Measurements from ENCODE around the gene WNT10A. TPM values are rescaled to one million over a fixed set of nuclear protein-coding genes. Genes with fewer than 3 reads are reported as not detected.

WNT10A gene
- polyA plus RNA-seq, 2 of the 4 experiments (the other 2 are of a cell fraction): not detected

DNA sequence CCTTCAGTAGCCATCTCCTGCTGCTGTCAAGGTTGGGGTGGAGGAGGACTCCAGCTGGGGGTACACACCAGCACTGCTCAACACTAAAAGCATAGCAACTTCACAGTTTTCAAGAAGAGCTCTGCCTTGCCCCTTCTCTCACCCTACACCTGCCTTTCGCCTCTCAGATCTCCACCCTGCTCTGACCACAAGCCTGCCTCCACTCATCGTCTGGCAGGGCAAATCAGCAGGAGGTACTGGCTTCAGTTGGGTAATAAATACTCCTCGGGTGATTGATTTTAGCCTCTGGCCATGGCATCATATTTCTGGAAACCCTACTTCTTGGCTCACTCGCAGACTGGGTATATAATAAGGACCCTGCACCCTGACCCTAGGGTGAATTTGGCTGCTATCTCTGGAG, 46.0 kb upstream of the WNT10A start:
- no peak overlapping the region for H3K27ac ChIP-seq
- no peak for ATAC-seq
- no peak overlapping the region for H3K4me2 ChIP-seq
- no peak overlapping the region for H3K4me3 ChIP-seq
- no peak for FAIRE-seq
- TF ChIP-seq NR3C1 (IDR thresholded peaks at IDR 0.05): no peak
- TF ChIP-seq RAD21 (conservative IDR thresholded peaks at IDR 0.05 in 1 of 2, IDR thresholded peaks at IDR 0.05 in 1 of 2): no peak
- no peak for TF ChIP-seq KDM1A (IDR thresholded peaks at IDR 0.05; ENCODE audit: low read depth)
- no peak for TF ChIP-seq KDM5A (IDR thresholded peaks at IDR 0.05)
- no peak for TF ChIP-seq TFCP2L1 (CRISPR knock-in tag; IDR thresholded peaks at IDR 0.05)
- TF ChIP-seq RNF2 (IDR thresholded peaks at IDR 0.05; ENCODE audit: borderline replicate concordance, low read depth): no peak
- ChIA-PET CTCF (interaction anchor here (1.2 to 5.0 kb wide), 3 partner anchors 10 to 63 kb away, joined by 6 to 22 read pairs (median 8); no protein-coding TSS in a partner anchor), POLR2A (no interaction called here)
- whole genome bisulfite sequencing (ENCODE audit: missing lambda C conversion rate): 53% methylated on average over 4 of the region's 4 CpGs
- peaks cover 7% of the 10 kb centered on the region; the same call in 1 of the 3 replicates for H3K9me3 ChIP-seq
- peaks cover 8% of the 10 kb centered on the region; the same call in 2 of the 3 replicates for H3K4me1 ChIP-seq
- DNase-seq (ENCODE audit: low read depth in 1 of 2, low spot score in 1 of 2): no peak

DNA sequence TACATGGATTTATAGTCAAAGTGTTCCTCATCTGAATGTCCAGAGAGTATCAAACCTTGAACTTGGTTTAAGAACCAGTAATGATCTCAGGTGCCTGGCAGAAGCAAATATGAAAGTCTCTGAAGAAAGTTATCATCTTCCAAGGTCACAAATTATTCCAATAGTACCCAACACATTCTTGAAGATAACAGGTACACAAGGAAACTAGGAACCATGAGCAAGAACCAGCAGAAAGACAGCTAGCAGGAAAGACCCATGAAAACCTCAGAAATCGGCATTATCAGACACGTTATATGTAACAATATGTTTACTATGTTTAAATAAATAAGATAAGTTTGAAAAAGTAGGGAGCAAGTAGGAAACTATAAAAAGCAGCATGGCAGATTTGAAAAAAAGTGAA, 43.2 kb upstream of the WNT10A start:
- no peak for ATAC-seq
- WGBS (ENCODE audit: missing lambda C conversion rate): 68% methylated on average over 2 of the region's 2 CpGs
- H3K4me2 ChIP-seq: no peak overlapping the region
- ChIA-PET CTCF (interaction anchor here (0.8 to 3.8 kb wide), 5 partner anchors 10 to 150 kb away, joined by 3 to 24 read pairs (median 4); partner anchors contain the start of gene TTLL4), POLR2A (no interaction called here)
- DNase-seq (ENCODE audit: low read depth in 1 of 2, low spot score in 1 of 2): no peak
- H3K4me1 ChIP-seq: peaks cover 2% of the 10 kb centered on the region; the same call in 2 of the 3 replicates
- TF ChIP-seq RNF2 (IDR thresholded peaks at IDR 0.05; ENCODE audit: borderline replicate concordance, low read depth): no peak
- no peak for TF ChIP-seq JUNB (IDR thresholded peaks at IDR 0.05)
- no peak for TF ChIP-seq CTCF (IDR thresholded peaks at IDR 0.05)
- no peak for TF ChIP-seq CEBPB (IDR thresholded peaks at IDR 0.05)
- TF ChIP-seq CHD4 (IDR thresholded peaks at IDR 0.05; ENCODE audit: borderline replicate concordance): no peak
- TF ChIP-seq HOXB13 (CRISPR knock-in tag; IDR thresholded peaks at IDR 0.05; ENCODE audit: low read depth): no peak
- no peak for TF ChIP-seq MAX (IDR thresholded peaks at IDR 0.05)
- TF ChIP-seq KDM1A (IDR thresholded peaks at IDR 0.05; ENCODE audit: low read depth): no peak
- no peak for TF ChIP-seq RFX5 (IDR thresholded peaks at IDR 0.05)
- TF ChIP-seq JUN (IDR thresholded peaks at IDR 0.05): no peak
- no peak for TF ChIP-seq CHD2 (IDR thresholded peaks at IDR 0.05; ENCODE audit: low read length, partially characterized antibody)
- TF ChIP-seq TFCP2L1 (CRISPR knock-in tag; IDR thresholded peaks at IDR 0.05): no peak
- TF ChIP-seq HDAC2 (IDR thresholded peaks at IDR 0.05): no peak
- no peak for TF ChIP-seq ESRRA (IDR thresholded peaks at IDR 0.05; ENCODE audit: borderline replicate concordance, low read length)
- TF ChIP-seq CBX2 (IDR thresholded peaks at IDR 0.05; ENCODE audit: borderline replicate concordance, low read depth): no peak
- no peak for TF ChIP-seq NPAS2 (CRISPR knock-in tag; IDR thresholded peaks at IDR 0.05; ENCODE audit: borderline replicate concordance)
- H3K9me3 ChIP-seq: peaks cover 7% of the 10 kb centered on the region; the same call in 1 of the 3 replicates
- FAIRE-seq: no peak
- no peak overlapping the region for H3K4me3 ChIP-seq
- H3K27ac ChIP-seq: no peak overlapping the region

GRCh38 chr2:218839430-218839829, 41.2 kb upstream of the WNT10A start:
- H3K4me2 ChIP-seq: no peak overlapping the region
- ChIA-PET CTCF (interaction anchor here (0.9 to 3.8 kb wide), 3 partner anchors 9 to 152 kb away, joined by 3 to 24 read pairs (median 4); no protein-coding TSS in a partner anchor), POLR2A (no interaction called here)
- peaks cover 7% of the 10 kb centered on the region; the same call in 1 of the 3 replicates for H3K9me3 ChIP-seq
- FAIRE-seq (no peak), DNase-seq (ENCODE audit: low read depth in 1 of 2, low spot score in 1 of 2) (no peak), ATAC-seq (no peak)
- 32% methylated on average over 4 of the region's 4 CpGs for WGBS (ENCODE audit: missing lambda C conversion rate)
- H3K27ac ChIP-seq: no peak overlapping the region
- no peaks in the 10 kb centered on the region for H3K4me1 ChIP-seq
- no peak for TF ChIP-seq MAX (IDR thresholded peaks at IDR 0.05)
- H3K4me3 ChIP-seq: no peak overlapping the region
